NCI-H2081 treated with DMSO at 0.1 percent for 48 hours (cell line): ENCODE data around the gene ACBD6.

ENCODE experiments used
- DNase-seq: peaks from one replicate; lab custom pipeline; 2025; lab: John Stamatoyannopoulos, UW

Gene ACBD6

GRCh38 chr1:180525715-180526039, 23.3 kb upstream of the ACBD6 start:
- no peak for DNase-seq

DNA sequence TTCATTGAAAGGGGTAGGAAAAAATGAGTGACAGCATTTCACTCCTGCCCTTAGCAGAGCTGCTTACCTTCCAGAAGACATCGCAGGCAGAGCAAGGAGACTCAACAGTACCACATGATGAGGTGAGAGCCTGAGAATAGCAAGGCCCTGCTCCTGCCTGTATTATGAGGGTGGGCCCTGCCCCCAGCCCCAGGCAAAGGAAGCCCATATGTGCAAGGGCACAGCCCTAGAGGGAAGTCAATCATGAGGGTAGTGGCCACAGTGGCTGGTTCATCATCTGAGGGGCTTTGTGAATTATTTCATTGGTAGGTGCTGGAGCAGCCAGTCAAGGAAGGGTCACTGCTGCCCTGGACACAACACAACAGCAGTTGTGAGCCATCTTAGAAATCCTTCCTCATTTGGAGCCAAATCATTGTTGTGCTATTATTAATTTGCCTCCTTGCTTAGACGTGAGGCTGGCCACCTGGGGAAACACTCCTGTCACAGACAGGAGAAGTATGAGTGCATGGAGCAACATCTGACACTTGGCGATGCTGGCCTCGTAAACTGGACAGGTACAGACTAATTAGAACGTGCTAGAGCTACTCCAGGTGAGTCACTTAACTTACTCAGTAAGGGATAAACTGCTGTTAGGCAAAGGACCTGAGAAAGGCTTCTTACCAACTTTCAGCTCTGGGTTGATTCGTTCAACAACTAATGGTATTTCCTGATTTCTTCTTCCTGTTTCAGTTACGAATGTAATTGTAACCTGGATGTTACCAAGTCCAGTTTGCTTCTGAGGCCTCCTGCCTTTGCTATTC, 22.7 kb upstream of the ACBD6 start:
- DNase-seq: no peak

DNA sequence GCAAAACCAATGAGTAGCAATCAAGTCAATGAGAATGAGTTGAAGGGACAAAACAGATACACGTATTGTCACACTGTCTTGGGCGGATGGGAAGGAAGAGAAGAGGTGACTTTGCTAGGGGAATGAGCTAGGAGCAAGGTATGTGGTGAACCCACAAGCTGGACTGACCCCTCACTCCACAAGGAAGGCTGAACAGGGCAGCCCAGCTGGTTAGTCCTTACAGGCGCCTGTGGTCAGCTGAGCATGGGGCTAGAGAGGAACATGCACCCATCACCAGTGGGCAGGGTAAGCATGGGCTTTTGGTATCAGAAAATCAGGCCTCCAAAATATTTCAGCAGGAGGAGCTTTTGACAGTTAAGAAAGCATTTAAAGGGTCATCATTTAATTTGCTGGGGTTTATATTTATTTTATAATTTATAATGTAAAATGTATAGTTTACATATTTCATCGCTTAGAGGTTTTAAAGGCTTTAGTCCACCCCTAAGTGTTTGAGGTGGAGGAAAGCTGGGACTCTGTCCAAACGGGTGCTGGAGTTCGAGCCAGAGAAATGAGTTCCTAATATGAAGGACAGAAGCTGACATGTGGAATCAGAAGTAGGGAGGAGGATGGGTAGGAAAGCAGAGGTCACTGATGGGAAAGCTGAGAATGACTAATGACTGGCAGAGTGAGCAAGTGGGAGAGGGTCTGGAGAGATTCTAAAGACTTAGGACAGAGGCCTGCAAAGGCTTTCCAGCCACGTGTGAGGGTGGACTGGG, 22.0 kb upstream of the ACBD6 start:
- no peak for DNase-seq

GRCh38 chr1:180522213-180522515, 19.8 kb upstream of the ACBD6 start:
- DNase-seq: no peak

DNA sequence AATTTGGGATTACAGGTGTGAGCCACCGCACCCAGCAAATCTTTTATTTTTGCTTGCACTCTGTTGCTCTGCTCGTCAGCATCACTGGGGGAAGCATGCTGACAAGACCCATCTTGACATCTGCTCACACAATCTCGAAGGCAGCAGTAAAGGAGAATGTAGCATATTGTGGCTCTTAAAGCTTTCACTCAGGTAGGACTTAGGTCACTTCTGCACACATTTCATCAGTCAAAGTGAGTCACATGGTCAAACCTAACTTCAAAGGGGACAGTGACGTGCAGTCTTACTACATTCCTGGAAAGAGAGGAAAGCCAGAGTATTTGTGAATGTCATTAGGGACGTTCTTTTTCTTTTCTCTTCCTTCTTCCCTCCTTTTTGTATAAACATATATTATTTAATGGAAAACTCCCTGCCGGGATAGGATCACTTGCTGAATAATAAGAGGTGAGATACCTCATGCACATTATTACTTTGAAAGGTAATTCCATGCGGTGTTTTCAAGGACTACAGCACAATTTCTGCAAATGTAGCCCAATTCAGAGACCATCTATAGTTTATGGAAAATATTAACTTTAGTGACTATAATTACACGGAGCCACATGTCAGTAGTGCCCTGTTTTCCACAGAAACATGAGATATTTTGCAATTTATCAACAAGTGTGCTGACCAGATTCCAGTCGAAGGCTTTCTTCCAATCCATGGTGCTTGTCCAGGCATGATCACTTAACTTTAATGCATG, 19.3 kb upstream of the ACBD6 start:
- DNase-seq: no peak

- DNase-seq: no peak
These were observed 17.5 kb upstream of the ACBD6 start for GRCh38 chr1:180519846-180520245.

- DNase-seq: peak; percentile 37
These were observed 13.5 kb upstream of the ACBD6 start for GRCh38 chr1:180515857-180516388.

- DNase-seq: no peak
These were observed 13.0 kb upstream of the ACBD6 start for GRCh38 chr1:180515364-180515763.

- no peak for DNase-seq
These were observed 11.2 kb upstream of the ACBD6 start for GRCh38 chr1:180513531-180513930.

DNA sequence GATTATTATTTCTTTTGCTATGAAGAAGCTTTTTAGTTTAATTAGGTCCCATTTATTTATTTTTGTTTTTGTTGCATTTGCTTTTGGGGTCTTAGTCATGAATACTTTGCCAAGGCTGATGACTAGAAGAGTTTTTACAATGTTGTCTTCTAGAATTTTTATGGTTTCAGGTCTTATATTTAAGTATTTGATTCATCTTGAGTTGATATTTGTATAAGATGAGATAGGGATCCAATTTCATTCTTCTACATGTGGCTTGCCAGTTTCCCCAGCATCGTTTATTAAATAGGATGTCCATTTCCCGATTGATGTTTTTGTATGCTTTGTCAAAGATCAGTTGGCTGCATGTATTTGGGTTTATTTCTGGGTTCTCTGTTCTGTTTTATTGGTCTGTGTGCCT, 8.5 kb upstream of the ACBD6 start:
- no peak for DNase-seq

DNA sequence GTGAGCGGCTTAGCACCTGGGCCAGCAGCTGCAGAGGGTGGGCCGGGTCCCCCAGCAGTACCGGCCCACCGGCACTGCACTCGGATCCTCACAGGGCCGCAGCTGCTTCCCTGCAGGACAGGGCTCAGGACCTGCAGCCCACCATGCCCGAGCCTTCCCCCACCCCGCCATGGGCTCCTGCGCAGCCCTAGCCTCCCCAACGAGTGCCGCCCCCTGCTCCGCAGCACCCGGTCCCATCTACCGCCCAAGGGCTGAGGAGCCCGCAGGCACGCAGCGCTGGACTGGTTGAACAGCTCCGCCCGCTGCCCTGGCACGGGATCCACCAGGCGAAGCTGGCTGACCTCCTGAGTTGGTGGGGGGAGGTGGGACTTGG, 6.3 kb upstream of the ACBD6 start:
- DNase-seq: no peak

DNA sequence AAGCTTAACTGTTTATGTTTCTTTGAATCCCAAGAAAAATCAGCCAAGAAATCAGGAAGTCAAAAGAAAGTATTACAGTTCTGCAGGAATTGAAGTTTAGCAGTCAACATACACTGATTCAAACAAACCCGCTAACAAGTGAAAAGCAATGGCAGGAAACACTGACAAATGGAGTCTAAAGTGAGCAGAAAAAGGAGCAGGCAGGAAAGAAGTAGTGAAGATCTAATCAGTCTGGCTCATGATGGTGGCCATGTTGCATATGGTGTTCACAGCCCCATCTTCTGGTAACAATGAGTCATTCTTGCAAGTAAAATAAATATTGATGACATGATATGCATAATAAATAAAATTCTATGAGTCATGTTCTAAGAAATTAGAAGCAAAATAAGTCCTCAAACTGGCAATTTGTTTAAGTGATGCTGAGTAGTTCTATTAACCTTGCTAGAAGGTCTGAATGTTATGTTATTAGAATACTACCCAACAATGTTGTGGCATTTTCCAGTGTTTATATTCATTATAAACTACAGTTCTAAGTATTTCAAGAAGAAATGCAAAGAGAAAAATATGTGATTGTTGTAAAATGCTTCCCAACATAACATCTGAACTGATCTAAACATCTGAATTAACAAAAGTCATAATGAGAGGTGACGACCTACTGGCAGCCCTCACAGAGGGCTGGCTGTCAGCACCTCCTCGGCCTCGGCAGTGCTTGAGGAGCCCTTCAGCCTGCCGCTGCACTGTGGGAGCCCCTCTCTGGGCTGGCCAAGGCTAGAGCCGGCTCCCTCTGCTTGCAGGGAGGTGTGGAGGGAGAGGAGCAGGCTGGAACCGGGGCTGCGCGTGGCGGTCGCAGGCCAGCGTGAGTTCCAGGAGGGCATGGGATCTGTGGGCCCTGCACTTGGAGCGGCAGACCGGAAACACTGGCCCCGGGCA, 5.7 kb upstream of the ACBD6 start:
- no peak for DNase-seq

- no peak for DNase-seq
These were observed 3.5 kb upstream of the ACBD6 start for GRCh38 chr1:180505732-180506335.

- no peak for DNase-seq
These were observed 1.8 kb upstream of the ACBD6 start for GRCh38 chr1:180504186-180504585.

GRCh38 chr1:180503280-180503862, 994 bp upstream of the ACBD6 start:
- no peak for DNase-seq

DNA sequence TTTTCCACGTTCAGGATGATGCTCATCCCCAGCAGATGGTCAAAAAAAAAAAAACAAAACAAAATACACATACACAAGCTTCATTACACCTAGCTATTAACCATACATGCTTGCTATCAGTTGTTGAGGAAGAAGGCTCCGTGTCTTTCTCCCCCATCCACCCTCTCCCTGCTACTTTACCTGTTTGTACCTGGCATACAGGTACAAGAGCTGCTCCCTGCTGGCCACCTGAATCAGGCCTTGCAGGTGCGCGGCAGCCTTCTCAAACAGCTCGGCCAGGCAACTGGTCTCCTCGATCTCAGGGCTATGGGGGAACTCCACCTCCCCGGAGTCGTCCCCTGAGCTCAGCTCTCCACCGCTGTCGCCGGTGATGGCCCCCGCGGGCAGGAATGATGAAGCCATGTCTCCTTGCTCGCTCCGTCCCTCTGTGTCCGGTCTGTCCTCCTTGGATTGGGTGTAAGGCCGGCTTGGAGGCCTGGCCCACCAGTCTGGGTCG, 464 bp downstream of the ACBD6 start:
- peak; percentile 46 for DNase-seq

DNA sequence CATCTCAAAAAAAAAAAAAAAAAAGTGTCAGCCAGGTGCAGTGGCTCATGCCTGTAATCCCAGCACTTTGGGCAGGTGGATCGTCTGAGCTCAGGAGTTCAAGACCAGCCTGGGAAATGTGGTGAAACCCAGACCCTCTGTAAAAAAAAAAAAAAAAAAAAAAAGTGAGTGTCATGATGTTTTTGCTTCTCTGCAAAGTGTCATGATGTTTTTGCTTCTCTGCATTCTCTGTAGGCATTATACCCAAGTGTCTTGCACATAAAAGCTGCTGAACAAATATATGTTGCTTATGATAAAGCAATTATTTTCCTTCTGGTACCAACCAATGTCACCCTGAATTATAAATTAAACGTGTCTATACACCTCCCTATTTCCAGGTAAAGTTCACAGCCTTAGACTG, 1.7 kb downstream of the ACBD6 start:
- DNase-seq: no peak

DNA sequence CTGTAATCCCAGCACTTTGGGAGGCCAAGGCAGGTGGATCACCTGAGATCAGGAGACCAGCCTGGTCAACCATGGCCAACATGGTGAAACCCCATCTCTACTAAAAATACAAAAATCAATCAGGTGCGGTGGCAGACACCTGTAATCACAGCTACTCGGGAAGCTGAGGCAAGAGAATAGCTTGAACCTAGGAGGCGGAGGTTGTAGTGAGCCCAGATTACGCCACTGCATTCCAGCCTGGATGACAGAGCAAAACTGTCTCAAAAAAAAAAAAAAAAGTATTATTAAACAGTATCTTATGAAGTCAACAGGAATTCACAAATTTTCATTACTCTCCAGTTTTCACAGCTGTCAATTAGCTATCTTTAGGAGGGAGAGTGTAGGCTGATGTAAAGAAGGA, 3.8 kb downstream of the ACBD6 start:
- no peak for DNase-seq

- no peak for DNase-seq
These were observed 4.6 kb downstream of the ACBD6 start for GRCh38 chr1:180497826-180498225.

- DNase-seq: no peak
These were observed 8.0 kb downstream of the ACBD6 start for GRCh38 chr1:180494370-180494769.

DNA sequence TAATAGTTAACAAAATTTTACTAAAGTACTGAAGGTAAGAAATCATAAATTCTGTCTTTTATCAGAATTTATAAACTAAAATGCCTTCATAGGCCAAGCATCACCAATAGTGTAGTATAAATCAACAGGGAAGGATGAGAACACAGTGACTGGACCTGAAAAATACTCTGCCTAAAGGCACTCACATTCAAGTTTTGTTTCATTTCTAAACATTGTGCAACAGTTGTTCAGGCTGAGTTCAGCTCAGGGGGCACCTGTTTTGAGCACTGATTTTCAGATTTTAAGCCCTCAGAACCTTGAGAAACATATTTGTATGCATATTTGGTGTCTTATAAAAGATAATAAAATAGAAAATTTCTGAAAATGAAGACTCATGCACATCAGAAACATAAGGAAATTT, 12.4 kb downstream of the ACBD6 start:
- no peak for DNase-seq
